IPS-18c (cell line): ENCODE measurements around the gene FEZF2.

Source experiments
- H3K4me3 ChIP-seq: 2 replicates; pipeline ENCODE4 v1.7.0; 2013; ENCODE audit warnings: low read depth, mild to moderate bottlenecking, low read length, moderate library complexity; ENCODE audit not compliant: insufficient read depth
- H3K9me3 ChIP-seq: one replicate; pipeline ENCODE4 v1.6.1; 2013; ENCODE audit warnings: mild to moderate bottlenecking, low read length, moderate library complexity; ENCODE audit not compliant: control insufficient read depth, insufficient read depth

FEZF2 gene

GRCh38 chr3:62375655-62376453 lies 2.5 kb upstream of the FEZF2 start:
- no peaks in the 10 kb centered on the region for H3K9me3 ChIP-seq
- no peak overlapping the region for H3K4me3 ChIP-seq

- H3K4me3 ChIP-seq = peak overlapping the region; percentile 16; the same call in 1 of the 2 replicates
Measured at GRCh38 chr3:62374341-62375218, 1.2 kb upstream of the FEZF2 start.

GRCh38 chr3:62373714-62374333 lies 474 bp upstream of the FEZF2 start:
- Histone ChIP-seq H3K9me3 (no peaks in the 10 kb centered on the region), H3K4me3 (peak overlapping the region; percentile 16; the same call in 1 of the 2 replicates)

More at GRCh38 chr3:62374341-62375218, 1.2 kb upstream of the FEZF2 start:
- H3K9me3 ChIP-seq = no peaks in the 10 kb centered on the region

GRCh38 chr3:62372621-62373041 lies 719 bp downstream of the FEZF2 start:
- no peaks in the 10 kb centered on the region for H3K9me3 ChIP-seq
- peak overlapping the region; percentile 20 for H3K4me3 ChIP-seq

- H3K4me3 ChIP-seq = no peak overlapping the region; the same call in 1 of the 2 replicates
- H3K9me3 ChIP-seq = no peaks in the 10 kb centered on the region
Measured at GRCh38 chr3:62371720-62372591, 1.4 kb downstream of the FEZF2 start.

- Histone ChIP-seq H3K9me3 (no peaks in the 10 kb centered on the region), H3K4me3 (no peak overlapping the region; the same call in 1 of the 2 replicates)
Measured at GRCh38 chr3:62370858-62371719, 2.3 kb downstream of the FEZF2 start.

- Histone ChIP-seq H3K4me3 (peak overlapping the region; percentile 12; the same call in 1 of the 2 replicates), H3K9me3 (no peaks in the 10 kb centered on the region)
Measured at GRCh38 chr3:62370112-62370857, 3.1 kb downstream of the FEZF2 start.

GRCh38 chr3:62369476-62369743 lies 3.9 kb downstream of the FEZF2 start:
- H3K4me3 ChIP-seq = peak overlapping the region; percentile 50; the same call in 1 of the 2 replicates
- H3K9me3 ChIP-seq = no peaks in the 10 kb centered on the region

- Histone ChIP-seq H3K4me3 (peak overlapping the region; percentile 50), H3K9me3 (no peaks in the 10 kb centered on the region)
Measured at GRCh38 chr3:62368705-62369475, 4.5 kb downstream of the FEZF2 start.

- Histone ChIP-seq H3K4me3 (peak overlapping the region; percentile 34), H3K9me3 (no peaks in the 10 kb centered on the region)
Measured at GRCh38 chr3:62368290-62368704, 5.1 kb downstream of the FEZF2 start.

- H3K4me3 ChIP-seq = peak overlapping the region; percentile 34; the same call in 1 of the 2 replicates
Measured at GRCh38 chr3:62367763-62368195, 5.6 kb downstream of the FEZF2 start.

GRCh38 chr3:62366126-62366484 lies 7.2 kb downstream of the FEZF2 start:
- H3K9me3 ChIP-seq = no peaks in the 10 kb centered on the region
- no peak overlapping the region for H3K4me3 ChIP-seq

More at GRCh38 chr3:62367763-62368195, 5.6 kb downstream of the FEZF2 start:
- H3K9me3 ChIP-seq = no peaks in the 10 kb centered on the region

- H3K4me3 ChIP-seq = no peak overlapping the region
- no peaks in the 10 kb centered on the region for H3K9me3 ChIP-seq
Measured at GRCh38 chr3:62365391-62366125, 7.8 kb downstream of the FEZF2 start.

- no peak overlapping the region for H3K4me3 ChIP-seq
- H3K9me3 ChIP-seq = no peaks in the 10 kb centered on the region
Measured at GRCh38 chr3:62364191-62364590, 9.2 kb downstream of the FEZF2 start.
